HEK293 (cell line): Measurements from ENCODE around the gene GNAQ.

Experiments
- HOXA7 ChIP-seq: sonication (generic); formaldehyde crosslinking; IDR thresholded peaks from 2 replicates; pipeline ENCODE4 v1.8.1; 2022; ENCODE audit warnings: missing genetic modification reagents, borderline replicate concordance
- PRDM1 ChIP-seq: fragments of 450-650 bp; formaldehyde crosslinking; IDR thresholded peaks from 2 replicates; pipeline ENCODE4; 2016; ENCODE audit warnings: missing biosample characterization, missing genetic modification characterization
- SP7 ChIP-seq: fragments of 450-650 bp; formaldehyde crosslinking; IDR thresholded peaks from 2 replicates; pipeline ENCODE4 v1.5.1; 2016; ENCODE audit warnings: missing biosample characterization, missing genetic modification characterization
- ZBTB17 ChIP-seq: fragments of 450-650 bp; formaldehyde crosslinking; IDR thresholded peaks from 2 replicates; pipeline ENCODE4 v1.5.1; 2016; ENCODE audit warnings: missing biosample characterization, missing genetic modification characterization
- ZFHX2 ChIP-seq: fragments of 450-650 bp; formaldehyde crosslinking; conservative IDR thresholded peaks from 2 replicates; pipeline ENCODE4 v1.5.1; 2016; ENCODE audit warnings: missing biosample characterization, missing genetic modification characterization
- ZNF175 ChIP-seq: fragments of 450-650 bp; formaldehyde crosslinking; IDR thresholded peaks from 2 replicates; pipeline ENCODE4 v1.5.1; 2016; ENCODE audit warnings: missing biosample characterization, missing genetic modification characterization
- ZNF211 ChIP-seq: fragments of 450-650 bp; formaldehyde crosslinking; IDR thresholded peaks from 2 replicates; pipeline ENCODE4 v1.5.1; 2016; ENCODE audit warnings: low read depth, missing biosample characterization, missing genetic modification characterization
- ZNF292 ChIP-seq: fragments of 450-650 bp; formaldehyde crosslinking; IDR thresholded peaks from 2 replicates; pipeline ENCODE4 v1.5.1; 2016; ENCODE audit warnings: low read depth, missing biosample characterization, missing genetic modification characterization, borderline replicate concordance
- ZNF394 ChIP-seq: fragments of 450-650 bp; formaldehyde crosslinking; IDR thresholded peaks from 2 replicates; pipeline ENCODE4 v1.5.1; 2016; ENCODE audit warnings: missing biosample characterization, missing genetic modification characterization, mild to moderate bottlenecking, moderate library complexity, borderline replicate concordance
- ZNF529 ChIP-seq: fragments of 450-650 bp; formaldehyde crosslinking; IDR thresholded peaks from 2 replicates; pipeline ENCODE4 v1.5.1; 2017; ENCODE audit warnings: missing genetic modification characterization, missing biosample characterization; ENCODE audit not compliant: insufficient replicate concordance
- ZNF560 ChIP-seq: fragments of 450-650 bp; formaldehyde crosslinking; IDR thresholded peaks from 2 replicates; pipeline ENCODE4 v1.5.1; 2017; ENCODE audit warnings: missing biosample characterization, missing genetic modification characterization, borderline replicate concordance
- ZNF624 ChIP-seq: fragments of 450-650 bp; formaldehyde crosslinking; IDR thresholded peaks from 2 replicates; pipeline ENCODE4 v1.5.1; 2017; ENCODE audit warnings: missing biosample characterization, missing genetic modification characterization
- ZNF626 ChIP-seq: fragments of 450-650 bp; sonication (Bioruptor Pico); formaldehyde crosslinking; IDR thresholded peaks from 2 replicates; pipeline ENCODE4 v1.5.1; 2018; ENCODE audit warnings: missing biosample characterization, missing genetic modification characterization, inconsistent platforms
- ZNF658 ChIP-seq: fragments of 450-650 bp; formaldehyde crosslinking; IDR thresholded peaks from 2 replicates; pipeline ENCODE4; 2016; ENCODE audit warnings: missing biosample characterization, missing genetic modification characterization
- ZNF664 ChIP-seq: fragments of 450-650 bp; formaldehyde crosslinking; IDR thresholded peaks from 2 replicates; pipeline ENCODE4 v1.5.1; 2016; ENCODE audit warnings: missing biosample characterization, missing genetic modification characterization
- ZNF843 ChIP-seq: fragments of 450-650 bp; formaldehyde crosslinking; IDR thresholded peaks from 2 replicates; pipeline ENCODE4 v1.5.1; 2016; ENCODE audit warnings: missing biosample characterization, missing genetic modification characterization
- TF ChIP-seq, protein P1 (sequence below): fragments of 450-650 bp; formaldehyde crosslinking; IDR thresholded peaks from 2 replicates; pipeline ENCODE4 v1.5.1; 2016; ENCODE audit warnings: missing biosample characterization, missing genetic modification characterization, borderline replicate concordance
- TF ChIP-seq, protein P2 (sequence below): fragments of 450-650 bp; formaldehyde crosslinking; IDR thresholded peaks from 2 replicates; pipeline ENCODE4 v1.5.1; 2016; ENCODE audit warnings: missing biosample characterization, missing genetic modification characterization
- TF ChIP-seq, protein P3 (sequence below): fragments of 450-650 bp; formaldehyde crosslinking; IDR thresholded peaks from 2 replicates; pipeline ENCODE4 v1.5.1; 2016; ENCODE audit warnings: missing biosample characterization, missing genetic modification characterization
- TF ChIP-seq, protein P4 (sequence below): fragments of 450-650 bp; formaldehyde crosslinking; IDR thresholded peaks from 2 replicates; pipeline ENCODE4 v1.5.1; 2017; ENCODE audit warnings: missing biosample characterization, mild to moderate bottlenecking, missing genetic modification characterization, moderate library complexity
- TF ChIP-seq, protein P5 (sequence below): fragments of 450-650 bp; formaldehyde crosslinking; IDR thresholded peaks from 2 replicates; pipeline ENCODE4 v1.5.1; 2016; ENCODE audit warnings: missing biosample characterization, missing genetic modification characterization
- TF ChIP-seq, protein P6 (sequence below): sonication (generic); formaldehyde crosslinking; IDR thresholded peaks from 2 replicates; pipeline ENCODE4 v1.8.1; 2022; ENCODE audit warnings: mild to moderate bottlenecking, moderate library complexity, missing genetic modification reagents

Gene GNAQ

DNA sequence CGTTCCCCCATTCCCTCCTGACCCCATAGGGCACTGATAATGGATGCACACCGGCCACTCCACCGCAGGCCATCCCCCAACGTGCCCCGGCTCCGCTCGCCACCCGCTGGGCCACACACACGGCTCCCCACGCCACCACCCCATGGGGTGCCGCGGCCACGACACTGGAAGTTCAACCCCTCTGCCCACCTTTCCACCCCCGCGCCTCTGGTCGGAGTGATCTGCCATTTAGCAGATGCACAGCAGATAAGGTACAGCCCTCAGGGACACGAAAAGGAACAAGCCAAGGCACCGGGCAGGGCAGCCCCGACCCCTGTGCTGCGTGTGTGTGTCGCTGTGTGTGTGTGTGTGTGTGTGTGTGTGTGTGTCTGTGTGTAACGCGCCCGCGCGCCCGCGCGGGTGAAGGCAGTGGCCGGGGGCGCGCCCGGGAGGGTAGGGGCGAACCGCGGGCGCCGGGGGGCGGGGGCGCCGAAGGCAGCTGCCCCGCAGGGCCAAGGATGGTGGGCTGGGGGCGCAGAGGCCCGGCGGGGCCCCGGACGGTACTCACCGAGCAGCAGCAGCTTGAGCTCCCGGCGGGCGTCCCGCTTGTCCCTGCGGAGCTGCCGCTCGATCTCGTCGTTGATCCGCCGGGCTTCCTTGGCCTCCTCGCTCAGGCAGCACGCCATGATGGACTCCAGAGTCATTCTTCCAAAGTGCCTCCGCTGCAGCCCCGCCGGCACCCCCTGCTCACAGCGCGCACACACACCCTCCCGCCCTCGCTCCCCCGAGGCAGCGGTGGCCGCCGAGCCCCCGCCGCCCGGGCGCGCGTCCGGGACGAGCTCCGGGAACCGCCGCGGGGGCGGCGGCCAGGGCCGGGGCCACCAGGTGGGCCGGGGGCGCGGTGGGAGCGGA, 813 bp downstream of the GNAQ start (continued):
- TF ChIP-seq, protein P1, sequence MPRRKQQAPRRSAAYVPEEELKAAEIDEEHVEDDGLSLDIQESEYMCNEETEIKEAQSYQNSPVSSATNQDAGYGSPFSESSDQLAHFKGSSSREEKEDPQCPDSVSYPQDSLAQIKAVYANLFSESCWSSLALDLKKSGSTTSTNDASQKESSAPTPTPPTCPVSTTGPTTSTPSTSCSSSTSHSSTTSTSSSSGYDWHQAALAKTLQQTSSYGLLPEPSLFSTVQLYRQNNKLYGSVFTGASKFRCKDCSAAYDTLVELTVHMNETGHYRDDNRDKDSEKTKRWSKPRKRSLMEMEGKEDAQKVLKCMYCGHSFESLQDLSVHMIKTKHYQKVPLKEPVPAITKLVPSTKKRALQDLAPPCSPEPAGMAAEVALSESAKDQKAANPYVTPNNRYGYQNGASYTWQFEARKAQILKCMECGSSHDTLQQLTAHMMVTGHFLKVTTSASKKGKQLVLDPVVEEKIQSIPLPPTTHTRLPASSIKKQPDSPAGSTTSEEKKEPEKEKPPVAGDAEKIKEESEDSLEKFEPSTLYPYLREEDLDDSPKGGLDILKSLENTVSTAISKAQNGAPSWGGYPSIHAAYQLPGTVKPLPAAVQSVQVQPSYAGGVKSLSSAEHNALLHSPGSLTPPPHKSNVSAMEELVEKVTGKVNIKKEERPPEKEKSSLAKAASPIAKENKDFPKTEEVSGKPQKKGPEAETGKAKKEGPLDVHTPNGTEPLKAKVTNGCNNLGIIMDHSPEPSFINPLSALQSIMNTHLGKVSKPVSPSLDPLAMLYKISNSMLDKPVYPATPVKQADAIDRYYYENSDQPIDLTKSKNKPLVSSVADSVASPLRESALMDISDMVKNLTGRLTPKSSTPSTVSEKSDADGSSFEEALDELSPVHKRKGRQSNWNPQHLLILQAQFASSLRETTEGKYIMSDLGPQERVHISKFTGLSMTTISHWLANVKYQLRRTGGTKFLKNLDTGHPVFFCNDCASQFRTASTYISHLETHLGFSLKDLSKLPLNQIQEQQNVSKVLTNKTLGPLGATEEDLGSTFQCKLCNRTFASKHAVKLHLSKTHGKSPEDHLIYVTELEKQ (tag by site-specific recombination) = no peak
- TF ChIP-seq ZNF211 (no peak), ZNF394 (tag by site-specific recombination) (no peak), ZNF529 (tag by site-specific recombination) (no peak), ZNF843 (no peak; the same call in 1 of the 2 replicates), ZNF624 (tag by site-specific recombination) (no peak), ZNF175 (tag by site-specific recombination) (no peak), ZBTB17 (tag by site-specific recombination) (no peak), ZNF658 (tag by site-specific recombination) (no peak), ZNF664 (no peak), ZNF626 (no peak), ZFHX2 (tag by site-specific recombination) (peak; percentile 97), PRDM1 (no peak), HOXA7 (CRISPR knock-in tag) (no peak), ZNF292 (tag by site-specific recombination) (no peak), SP7 (peak; percentile 70; the same call in 1 of the 2 replicates), ZNF560 (tag by site-specific recombination) (no peak)
- TF ChIP-seq, protein P2, sequence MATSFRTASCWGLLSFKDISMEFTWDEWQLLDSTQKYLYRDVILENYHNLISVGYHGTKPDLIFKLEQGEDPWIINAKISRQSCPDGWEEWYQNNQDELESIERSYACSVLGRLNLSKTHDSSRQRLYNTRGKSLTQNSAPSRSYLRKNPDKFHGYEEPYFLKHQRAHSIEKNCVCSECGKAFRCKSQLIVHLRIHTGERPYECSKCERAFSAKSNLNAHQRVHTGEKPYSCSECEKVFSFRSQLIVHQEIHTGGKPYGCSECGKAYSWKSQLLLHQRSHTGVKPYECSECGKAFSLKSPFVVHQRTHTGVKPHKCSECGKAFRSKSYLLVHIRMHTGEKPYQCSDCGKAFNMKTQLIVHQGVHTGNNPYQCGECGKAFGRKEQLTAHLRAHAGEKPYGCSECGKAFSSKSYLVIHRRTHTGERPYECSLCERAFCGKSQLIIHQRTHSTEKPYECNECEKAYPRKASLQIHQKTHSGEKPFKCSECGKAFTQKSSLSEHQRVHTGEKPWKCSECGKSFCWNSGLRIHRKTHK = no peak
- TF ChIP-seq, protein P3, sequence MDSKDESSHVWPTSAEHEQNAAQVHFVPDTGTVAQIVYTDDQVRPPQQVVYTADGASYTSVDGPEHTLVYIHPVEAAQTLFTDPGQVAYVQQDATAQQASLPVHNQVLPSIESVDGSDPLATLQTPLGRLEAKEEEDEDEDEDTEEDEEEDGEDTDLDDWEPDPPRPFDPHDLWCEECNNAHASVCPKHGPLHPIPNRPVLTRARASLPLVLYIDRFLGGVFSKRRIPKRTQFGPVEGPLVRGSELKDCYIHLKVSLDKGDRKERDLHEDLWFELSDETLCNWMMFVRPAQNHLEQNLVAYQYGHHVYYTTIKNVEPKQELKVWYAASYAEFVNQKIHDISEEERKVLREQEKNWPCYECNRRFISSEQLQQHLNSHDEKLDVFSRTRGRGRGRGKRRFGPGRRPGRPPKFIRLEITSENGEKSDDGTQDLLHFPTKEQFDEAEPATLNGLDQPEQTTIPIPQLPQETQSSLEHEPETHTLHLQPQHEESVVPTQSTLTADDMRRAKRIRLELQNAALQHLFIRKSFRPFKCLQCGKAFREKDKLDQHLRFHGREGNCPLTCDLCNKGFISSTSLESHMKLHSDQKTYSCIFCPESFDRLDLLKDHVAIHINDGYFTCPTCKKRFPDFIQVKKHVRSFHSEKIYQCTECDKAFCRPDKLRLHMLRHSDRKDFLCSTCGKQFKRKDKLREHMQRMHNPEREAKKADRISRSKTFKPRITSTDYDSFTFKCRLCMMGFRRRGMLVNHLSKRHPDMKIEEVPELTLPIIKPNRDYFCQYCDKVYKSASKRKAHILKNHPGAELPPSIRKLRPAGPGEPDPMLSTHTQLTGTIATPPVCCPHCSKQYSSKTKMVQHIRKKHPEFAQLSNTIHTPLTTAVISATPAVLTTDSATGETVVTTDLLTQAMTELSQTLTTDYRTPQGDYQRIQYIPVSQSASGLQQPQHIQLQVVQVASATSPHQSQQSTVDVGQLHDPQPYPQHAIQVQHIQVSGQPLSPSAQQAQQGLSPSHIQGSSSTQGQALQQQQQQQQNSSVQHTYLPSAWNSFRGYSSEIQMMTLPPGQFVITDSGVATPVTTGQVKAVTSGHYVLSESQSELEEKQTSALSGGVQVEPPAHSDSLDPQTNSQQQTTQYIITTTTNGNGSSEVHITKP (tag by site-specific recombination) = peak; percentile 42
- TF ChIP-seq, protein P4, sequence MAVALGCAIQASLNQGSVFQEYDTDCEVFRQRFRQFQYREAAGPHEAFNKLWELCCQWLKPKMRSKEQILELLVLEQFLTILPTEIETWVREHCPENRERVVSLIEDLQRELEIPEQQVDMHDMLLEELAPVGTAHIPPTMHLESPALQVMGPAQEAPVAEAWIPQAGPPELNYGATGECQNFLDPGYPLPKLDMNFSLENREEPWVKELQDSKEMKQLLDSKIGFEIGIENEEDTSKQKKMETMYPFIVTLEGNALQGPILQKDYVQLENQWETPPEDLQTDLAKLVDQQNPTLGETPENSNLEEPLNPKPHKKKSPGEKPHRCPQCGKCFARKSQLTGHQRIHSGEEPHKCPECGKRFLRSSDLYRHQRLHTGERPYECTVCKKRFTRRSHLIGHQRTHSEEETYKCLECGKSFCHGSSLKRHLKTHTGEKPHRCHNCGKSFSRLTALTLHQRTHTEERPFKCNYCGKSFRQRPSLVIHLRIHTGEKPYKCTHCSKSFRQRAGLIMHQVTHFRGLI (tag by site-specific recombination) = no peak
- TF ChIP-seq, protein P5, sequence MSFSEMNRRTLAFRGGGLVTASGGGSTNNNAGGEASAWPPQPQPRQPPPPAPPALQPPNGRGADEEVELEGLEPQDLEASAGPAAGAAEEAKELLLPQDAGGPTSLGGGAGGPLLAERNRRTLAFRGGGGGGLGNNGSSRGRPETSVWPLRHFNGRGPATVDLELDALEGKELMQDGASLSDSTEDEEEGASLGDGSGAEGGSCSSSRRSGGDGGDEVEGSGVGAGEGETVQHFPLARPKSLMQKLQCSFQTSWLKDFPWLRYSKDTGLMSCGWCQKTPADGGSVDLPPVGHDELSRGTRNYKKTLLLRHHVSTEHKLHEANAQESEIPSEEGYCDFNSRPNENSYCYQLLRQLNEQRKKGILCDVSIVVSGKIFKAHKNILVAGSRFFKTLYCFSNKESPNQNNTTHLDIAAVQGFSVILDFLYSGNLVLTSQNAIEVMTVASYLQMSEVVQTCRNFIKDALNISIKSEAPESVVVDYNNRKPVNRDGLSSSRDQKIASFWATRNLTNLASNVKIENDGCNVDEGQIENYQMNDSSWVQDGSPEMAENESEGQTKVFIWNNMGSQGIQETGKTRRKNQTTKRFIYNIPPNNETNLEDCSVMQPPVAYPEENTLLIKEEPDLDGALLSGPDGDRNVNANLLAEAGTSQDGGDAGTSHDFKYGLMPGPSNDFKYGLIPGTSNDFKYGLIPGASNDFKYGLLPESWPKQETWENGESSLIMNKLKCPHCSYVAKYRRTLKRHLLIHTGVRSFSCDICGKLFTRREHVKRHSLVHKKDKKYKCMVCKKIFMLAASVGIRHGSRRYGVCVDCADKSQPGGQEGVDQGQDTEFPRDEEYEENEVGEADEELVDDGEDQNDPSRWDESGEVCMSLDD = peak; percentile 85
- TF ChIP-seq, protein P6, sequence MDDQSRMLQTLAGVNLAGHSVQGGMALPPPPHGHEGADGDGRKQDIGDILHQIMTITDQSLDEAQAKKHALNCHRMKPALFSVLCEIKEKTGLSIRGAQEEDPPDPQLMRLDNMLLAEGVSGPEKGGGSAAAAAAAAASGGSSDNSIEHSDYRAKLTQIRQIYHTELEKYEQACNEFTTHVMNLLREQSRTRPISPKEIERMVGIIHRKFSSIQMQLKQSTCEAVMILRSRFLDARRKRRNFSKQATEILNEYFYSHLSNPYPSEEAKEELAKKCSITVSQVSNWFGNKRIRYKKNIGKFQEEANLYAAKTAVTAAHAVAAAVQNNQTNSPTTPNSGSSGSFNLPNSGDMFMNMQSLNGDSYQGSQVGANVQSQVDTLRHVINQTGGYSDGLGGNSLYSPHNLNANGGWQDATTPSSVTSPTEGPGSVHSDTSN (CRISPR knock-in tag) = no peak
